ENCODE measurements around the gene CCDC177.
A peak's percentile ranks its signal among the peaks of the same experiment; 100 is the strongest.

Gene CCDC177

GRCh38 chr14:69560826-69561225, 13.8 kb downstream of the CCDC177 start:
- no peak for DNase-seq

GRCh38 chr14:69559581-69560011, 15.1 kb downstream of the CCDC177 start:
- no peak for DNase-seq

DNA sequence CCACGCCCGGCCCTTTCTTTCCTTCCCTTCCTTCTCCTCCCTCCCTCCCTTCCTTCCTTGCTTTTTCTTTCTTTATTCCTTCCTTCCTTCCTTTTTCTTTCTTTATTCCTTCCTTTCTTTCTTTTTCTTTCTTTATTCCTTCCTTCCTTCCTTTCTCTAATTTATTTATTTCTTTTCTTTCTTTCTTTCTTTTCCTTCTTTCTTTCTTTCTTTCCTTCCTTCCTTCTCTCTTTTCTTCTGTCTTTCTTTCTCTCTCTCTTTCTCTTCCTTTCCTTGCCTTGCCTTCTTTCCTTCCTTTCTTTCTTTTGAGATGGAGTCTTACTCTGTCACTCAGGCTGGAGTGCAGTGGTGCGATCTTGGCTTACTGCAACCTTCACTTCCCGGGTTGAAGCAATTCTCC, 15.9 kb downstream of the CCDC177 start:
- no peak for DNase-seq

DNA sequence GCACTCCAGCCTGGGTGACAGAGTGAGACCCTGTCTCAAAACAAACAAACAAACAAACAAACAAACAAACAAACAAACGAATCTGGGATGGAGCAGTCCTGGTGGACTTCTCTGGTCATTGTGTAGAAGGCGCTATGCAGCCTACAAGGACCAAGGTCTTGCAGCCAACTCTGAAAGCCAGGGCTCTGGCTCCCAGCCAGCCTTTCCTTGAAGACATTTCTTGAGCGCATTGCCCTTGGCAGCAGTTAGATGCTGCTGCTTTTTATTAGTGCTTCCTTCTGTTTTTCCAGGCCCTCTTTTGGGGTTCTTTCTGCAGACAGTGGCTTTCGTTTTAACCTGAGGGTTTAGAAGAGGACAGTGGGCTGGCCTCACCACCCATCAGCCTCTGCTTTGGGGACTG, 20.2 kb downstream of the CCDC177 start:
- no peak for DNase-seq

GRCh38 chr14:69553252-69553651, 21.4 kb downstream of the CCDC177 start:
- no peak for DNase-seq

DNA sequence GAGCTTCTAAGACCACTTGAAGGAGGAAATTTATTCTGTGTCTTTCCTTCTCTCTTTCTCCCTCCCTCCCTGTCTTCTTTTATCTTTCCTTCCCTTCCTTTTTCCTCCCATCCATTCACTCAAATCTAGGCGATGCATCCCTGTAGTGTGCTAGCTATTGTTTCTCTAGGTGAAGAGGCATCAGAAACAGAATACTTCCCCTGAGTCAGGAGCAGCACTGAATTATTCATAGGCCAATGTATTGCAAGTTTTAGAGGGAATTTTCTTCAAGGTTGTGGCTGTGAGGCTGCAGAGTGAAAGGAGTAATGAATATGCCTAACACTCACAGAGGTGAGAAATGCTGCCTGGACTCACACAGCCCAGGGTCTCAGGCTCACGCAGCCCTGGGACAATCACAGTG, 23.2 kb downstream of the CCDC177 start:
- no peak for DNase-seq

- no peak for DNase-seq
These were observed 26.1 kb downstream of the CCDC177 start for GRCh38 chr14:69548566-69548965.

- no peak for DNase-seq
These were observed 26.8 kb downstream of the CCDC177 start for GRCh38 chr14:69547701-69548348.

DNA sequence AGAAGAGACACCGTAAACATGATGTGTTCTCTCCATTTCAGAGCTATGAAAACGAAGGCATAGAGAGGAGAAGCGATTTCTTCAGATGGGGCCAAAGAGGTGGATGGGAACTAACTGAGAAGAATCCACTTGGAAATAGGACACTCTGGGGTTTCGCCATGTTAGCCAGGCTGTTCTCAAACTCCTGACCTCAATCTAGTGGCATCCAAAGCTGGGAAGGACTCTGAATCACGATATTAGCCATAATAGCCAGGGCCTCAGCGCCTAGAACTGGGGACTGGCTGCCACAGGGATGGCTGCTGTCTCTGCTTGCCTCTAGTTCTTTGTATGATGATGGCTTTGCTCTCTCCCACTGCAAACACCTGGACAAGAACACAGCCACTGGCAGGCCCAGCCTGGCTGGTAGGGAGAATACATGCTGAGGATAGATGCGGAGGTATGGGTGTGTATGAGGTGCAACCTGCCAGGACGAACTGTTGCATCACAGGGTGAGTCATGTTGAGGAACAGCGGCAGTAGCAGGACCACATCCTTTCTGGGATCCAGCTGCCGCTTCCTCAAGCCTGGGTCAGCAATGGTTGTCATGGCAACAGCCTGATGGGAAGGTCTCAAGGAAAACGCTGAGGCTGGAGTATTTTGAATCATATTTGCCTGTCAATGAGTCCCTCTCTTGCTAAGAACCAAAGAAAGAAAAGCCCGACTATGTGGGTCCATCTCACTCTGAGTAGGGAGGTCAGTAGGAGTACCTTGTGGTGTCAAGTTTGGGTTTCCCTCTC, 31.1 kb downstream of the CCDC177 start:
- peak; percentile 77 for DNase-seq

DNA sequence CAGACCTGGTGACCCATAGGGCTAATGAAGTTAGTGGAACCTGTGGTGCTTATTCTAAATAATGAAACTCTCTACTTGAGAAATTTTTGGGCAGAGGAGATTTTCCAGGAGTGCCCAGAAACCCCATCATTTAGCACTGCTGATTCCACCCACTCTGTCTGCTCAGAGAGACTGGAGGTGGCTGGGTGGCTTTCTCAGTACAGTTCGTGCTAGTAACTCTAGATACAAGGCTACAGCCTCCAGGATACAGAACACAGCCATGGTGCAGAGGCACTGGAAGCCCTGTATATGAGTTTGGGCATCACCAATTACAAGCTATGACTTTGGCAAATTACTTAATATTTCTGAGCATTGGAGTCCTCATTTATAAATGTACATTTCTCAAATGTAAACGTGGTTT, 32.4 kb downstream of the CCDC177 start:
- DNase-seq: no peak

- DNase-seq: no peak
These were observed 33.9 kb downstream of the CCDC177 start for GRCh38 chr14:69540654-69541335.

- peak; percentile 47 for DNase-seq
These were observed 34.9 kb downstream of the CCDC177 start for GRCh38 chr14:69539631-69540410.

DNA sequence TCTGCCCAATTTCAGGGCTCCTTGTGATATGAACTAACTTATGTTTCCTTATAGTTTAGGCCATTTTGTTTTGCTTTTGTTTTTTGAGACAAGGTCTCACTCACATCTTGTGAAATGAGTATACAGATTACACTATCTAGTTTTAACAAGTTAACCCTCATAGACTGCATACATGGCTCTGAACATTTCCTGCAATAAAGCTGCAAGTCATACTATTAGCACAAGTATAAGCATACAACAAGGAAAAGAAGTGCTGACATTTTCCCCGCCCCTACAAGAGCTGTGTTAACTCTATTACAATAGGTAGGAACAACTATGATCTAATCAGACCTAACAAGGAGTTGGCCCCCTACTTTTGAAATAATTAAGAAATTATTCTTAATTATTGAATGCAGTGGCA, 35.9 kb downstream of the CCDC177 start:
- DNase-seq: no peak

- DNase-seq: no peak
These were observed 36.8 kb downstream of the CCDC177 start for GRCh38 chr14:69537900-69538299.

DNA sequence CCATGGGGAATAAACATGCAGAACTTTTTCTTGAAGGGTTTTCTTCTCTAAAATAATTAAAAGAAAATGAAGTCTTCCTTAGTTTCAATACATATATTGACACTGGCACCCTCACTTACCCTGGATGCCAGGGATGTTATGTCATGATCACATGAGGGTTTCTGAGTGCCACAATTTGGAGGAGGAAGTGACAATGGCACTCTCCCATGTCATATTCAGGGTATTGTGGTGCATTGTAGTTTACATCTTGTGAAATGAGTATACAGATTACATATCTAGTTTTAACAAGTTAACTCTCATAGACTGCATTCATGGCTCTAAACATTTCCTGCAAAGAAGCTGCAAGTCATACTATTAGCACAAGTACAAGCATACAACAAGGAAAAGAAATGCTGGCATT, 37.7 kb downstream of the CCDC177 start:
- DNase-seq: no peak

DNA sequence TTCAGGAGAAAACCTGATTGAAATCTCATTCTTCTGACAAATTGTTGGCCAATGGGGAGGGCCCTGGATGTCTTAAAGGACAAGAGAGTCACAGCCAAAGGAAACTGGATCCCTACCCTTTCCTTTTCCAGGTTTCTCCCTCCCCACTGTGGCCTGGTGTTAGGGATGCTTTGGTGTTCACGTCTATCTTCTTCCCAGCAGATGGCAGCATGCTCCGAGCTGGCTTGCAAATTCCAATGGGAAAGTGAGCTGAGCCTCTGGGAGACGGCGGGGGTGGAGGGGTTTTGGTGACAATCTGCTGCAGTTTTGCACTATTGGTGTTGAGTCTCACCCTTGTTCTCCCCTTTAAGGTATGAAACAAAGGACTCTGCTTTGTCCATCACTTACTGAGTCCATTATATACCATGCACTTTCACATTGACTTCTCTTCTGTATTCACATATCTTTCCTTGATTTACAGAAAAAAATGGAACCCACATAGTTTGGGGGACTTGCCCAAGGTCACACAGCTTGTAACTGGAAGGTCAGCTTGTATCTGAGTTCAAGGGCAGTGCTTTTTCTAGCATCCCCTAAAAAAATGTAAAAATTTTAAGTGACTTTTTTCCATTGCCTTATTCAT, 39.3 kb downstream of the CCDC177 start:
- DNase-seq: no peak

- DNase-seq: no peak
These were observed 41.9 kb downstream of the CCDC177 start for GRCh38 chr14:69532561-69533340.

DNA sequence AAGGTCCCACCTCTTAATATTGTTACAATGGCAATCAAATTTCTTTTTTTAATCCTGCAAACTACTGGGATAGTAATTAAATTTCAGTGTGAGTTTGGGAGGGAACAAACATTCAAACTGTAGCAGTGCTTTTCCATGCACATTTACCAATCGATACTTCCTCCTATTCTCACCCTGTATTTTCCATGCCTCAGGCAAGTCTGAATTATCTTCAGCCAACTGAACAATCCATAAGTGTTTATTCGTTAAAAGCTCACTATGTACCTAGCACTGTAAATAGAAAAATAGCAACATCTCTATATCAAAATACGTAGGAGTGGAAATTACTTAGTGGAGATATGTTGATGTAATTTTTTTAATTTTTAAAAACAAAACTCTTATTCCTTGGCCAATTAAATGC, 43.5 kb downstream of the CCDC177 start:
- no peak for DNase-seq

DNA sequence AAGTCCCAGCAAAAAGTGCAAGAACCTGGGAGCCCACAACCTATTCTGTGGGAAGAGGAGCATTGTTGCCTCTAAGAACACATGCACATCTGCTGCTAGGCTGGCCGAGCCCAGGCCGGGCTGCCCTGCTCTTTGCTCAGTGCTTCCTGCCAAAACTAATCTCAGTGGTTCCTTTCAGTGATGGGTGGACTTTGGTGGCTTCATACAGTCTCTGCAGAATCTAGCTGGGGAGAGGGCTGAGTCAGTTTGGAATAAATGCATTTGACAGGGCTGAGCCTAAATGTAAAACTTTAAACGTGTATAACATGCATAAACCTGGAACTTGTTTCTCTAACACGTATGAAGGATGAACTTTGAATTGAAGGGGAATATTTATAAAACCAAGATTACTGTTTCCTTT, 44.6 kb downstream of the CCDC177 start:
- DNase-seq: no peak

- DNase-seq: no peak
These were observed 45.1 kb downstream of the CCDC177 start for GRCh38 chr14:69529563-69529962.

DNA sequence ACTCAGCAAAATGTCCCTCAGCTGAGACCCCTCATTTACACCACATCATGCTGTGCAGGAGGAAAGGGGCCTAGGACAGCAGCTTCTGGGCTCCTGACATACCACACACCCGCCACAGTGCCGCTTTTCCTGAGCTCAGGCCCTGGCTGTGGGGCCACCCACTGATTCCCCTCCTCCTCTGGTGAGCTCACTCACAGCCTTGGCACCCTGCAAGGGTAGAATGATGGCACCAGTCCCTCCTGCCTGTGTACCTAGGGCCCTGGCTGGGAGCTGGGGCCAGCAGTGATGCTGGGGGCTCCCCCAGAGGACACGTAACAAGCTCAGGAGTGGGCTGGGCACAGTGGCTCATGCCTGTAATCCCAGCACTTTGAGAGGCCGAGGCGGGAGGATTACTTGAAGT, 45.7 kb downstream of the CCDC177 start:
- no peak for DNase-seq

DNA sequence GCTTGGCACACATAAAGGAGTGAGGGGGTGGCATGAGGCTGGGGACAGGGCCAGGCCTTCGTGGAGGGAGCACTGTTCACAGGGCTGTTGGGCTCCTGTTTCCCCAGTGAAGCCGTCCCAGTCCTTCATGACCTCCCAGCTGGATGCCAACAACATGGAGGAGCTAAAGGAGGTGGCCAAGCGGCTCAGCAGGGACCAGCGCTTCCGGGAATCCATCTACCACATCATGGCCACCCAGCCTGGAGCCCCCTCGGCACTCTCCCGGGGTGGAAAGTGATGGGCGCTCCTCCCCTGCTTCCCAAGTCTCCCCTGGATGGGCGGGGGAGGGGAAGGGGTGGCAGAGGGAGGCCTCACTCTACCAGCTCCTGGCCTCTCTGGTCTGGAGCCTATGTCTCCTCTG, 46.5 kb downstream of the CCDC177 start:
- DNase-seq: no peak

Data from CD4-positive, alpha-beta T cell treated with Interferon gamma for 1 hour (primary cell).